Stimulated activated effector memory CD8-positive, alpha-beta T cell treated with anti-CD3 and anti-CD28 coated beads, Interleukin-12 subunit alpha, Interleukin-12 subunit beta, amount 100 ng/mL, for 72 hours (primary cell): ENCODE results near the gene BMPR1A.

Source experiments
- ATAC-seq: fragments of 150-1000 bp; cut with Tn5 transposase; 2 replicates; pipeline ENCODE4 v1.10.0; 2021
- DNase-seq, 2 donors: peaks; one replicate each; pipeline ENCODE4 v3.0.0; 2021 to 2022; ENCODE audit warnings: low spot score in 2 of 2
- H3K27ac Mint-ChIP-seq: one replicate; pipeline ENCODE4 v1.8.0; 2022; ENCODE audit warnings: mild to moderate bottlenecking, mixed read lengths
- H3K36me3 Mint-ChIP-seq: one replicate; pipeline ENCODE4 v1.8.0; 2022; ENCODE audit warnings: mild to moderate bottlenecking, mixed read lengths
- H3K4me1 Mint-ChIP-seq: one replicate; pipeline ENCODE4 v1.8.0; 2022; ENCODE audit warnings: mixed read lengths
- H3K4me3 Mint-ChIP-seq: one replicate; pipeline ENCODE4 v1.8.0; 2022; ENCODE audit warnings: mild to moderate bottlenecking, mixed read lengths
- H3K9me3 Mint-ChIP-seq: one replicate; pipeline ENCODE4 v1.8.0; 2022; ENCODE audit warnings: mixed read lengths

BMPR1A gene

GRCh38 chr10:86981716-86982115 lies 225.3 kb downstream of the BMPR1A start:
- H3K9me3 Mint-ChIP-seq: no peaks in the 10 kb centered on the region
- ATAC-seq: no peak
- no peak overlapping the region for H3K27ac Mint-ChIP-seq
- no peaks in the 10 kb centered on the region for H3K36me3 Mint-ChIP-seq
- no peak for DNase-seq
- no peak overlapping the region for H3K4me3 Mint-ChIP-seq
- H3K4me1 Mint-ChIP-seq: no peaks in the 10 kb centered on the region
